Activated T-cell treated with anti-CD3 and anti-CD28 coated beads for 24 hours (primary cell): Measurements from ENCODE around the gene NR5A1.

Source experiments
- DNase-seq: peaks from one replicate; pipeline ENCODE4 v3.0.0-alpha.2; 2020; ENCODE audit warnings: low read depth

NR5A1 gene

DNA sequence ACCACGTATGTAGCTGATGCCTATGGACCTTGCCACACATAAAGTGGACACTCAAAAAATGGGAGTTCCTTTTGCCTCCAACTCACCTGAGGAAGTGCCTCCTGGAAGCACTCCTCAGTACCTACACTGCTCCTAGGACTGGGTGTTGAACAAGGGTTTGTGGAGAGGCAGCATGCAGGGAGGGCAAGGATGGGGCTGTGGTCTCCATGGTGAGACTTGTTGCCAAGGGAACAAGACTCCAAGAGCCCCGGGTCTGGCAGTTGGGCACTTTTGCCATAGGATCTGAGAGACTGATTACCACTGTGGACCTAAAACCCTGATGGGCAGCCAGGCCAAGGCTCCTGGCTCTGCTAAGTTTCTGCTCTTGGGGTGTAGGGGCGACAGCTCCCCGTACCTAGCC is 6.9 kb upstream of the NR5A1 start:
- DNase-seq: no peak

DNA sequence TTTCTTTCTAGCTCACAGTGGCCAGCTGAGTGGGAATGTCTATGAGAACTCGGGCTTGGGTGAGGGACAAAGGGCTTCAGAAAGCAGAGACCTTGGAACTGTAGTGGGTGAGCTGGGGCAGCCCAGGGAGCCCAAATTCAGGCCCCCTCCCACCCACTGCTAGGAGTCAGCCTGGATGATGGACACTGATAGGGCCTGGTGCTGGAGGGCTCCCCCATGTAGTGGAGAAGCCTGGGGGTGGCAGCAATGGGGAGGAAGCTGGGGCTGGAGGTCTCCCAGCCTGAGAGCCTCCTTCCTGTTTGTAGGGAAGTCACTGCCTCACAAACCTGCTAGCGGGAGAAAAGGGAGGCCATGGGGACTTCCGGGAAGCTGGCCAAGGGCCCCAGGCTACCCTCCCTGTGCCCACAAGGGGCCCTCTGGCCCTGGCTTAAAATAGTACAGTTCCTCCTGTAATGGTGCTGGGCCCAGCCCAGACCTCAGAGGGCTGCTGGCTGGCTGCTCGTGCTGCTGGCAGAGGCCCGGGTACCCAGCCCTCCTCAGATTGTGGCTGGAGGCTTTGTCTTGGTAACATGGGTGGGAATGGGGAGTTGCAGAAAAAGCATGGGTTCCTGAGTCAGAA is 6.3 kb upstream of the NR5A1 start:
- DNase-seq: no peak

DNA sequence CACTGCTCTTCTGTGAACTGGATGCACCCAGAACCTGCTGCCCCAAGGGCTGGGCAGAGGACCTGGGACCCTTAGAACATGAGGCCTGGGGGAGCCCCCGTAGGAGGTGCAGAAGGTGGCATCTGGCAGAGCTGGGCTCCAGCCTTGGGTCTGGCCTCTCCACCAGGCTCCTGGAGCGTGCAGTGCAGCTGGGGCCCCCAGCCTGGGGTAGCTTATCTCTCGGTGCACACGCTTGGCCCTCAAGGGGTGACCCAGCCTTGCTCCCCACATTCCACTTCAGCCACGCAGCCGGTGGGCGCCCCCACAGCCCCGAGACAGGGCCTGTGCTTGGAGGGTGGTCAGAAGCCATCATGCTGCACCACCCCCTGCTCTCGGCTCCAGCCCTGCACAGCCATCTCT is 5.6 kb upstream of the NR5A1 start:
- DNase-seq: no peak

GRCh38 chr9:124511891-124512805 is 4.9 kb upstream of the NR5A1 start:
- no peak for DNase-seq

DNA sequence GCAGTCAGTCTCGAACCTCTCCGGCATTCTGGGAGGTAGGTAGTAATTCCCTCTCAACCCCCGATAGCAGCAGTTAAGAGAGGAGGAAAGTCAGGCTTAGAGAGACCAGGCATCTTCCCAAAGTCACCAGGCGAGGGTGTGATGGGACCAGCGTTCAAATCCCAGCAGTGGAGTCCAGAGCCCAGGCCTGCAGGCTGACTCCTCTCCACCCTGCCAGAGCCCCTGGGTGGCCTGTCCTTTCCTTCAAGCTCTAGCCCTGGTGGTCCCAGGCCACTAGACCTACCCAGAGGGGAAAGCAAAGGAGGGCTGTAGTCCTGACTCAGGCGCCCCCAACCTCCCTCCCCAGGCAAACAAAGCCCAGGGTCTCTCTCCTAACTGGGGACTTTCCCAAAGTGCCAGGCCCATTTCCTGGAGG is 4.2 kb upstream of the NR5A1 start:
- DNase-seq: no peak

- DNase-seq: no peak
Observed at GRCh38 chr9:124510650-124511425, 3.6 kb upstream of the NR5A1 start.

DNA sequence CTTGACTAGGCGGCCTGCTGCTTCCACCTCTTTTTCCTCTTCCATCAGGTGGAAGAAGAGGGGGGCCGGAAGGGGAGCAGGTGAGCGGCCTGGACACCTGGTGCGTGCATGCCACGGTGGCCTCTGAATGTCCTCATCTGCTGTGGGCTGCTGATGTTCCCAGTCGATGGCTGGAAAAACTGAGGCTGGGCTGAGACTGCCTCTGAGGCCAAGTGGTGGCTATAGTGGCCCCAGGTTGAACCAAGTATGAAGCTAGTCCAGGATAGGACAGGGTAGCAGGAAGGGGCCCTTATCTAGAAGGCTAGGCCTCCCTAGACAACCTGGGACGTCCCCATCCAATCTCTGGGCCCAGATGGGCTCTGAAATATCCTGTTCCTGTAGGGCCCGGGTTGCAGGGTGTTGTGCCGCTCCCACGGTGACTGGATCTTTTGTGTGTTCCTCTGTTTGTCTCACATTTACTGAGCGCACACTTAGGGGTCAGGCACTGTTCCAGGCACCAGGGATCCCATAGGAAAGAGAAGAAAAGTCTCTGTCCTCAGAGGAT is 753 bp upstream of the NR5A1 start:
- DNase-seq: no peak

DNA sequence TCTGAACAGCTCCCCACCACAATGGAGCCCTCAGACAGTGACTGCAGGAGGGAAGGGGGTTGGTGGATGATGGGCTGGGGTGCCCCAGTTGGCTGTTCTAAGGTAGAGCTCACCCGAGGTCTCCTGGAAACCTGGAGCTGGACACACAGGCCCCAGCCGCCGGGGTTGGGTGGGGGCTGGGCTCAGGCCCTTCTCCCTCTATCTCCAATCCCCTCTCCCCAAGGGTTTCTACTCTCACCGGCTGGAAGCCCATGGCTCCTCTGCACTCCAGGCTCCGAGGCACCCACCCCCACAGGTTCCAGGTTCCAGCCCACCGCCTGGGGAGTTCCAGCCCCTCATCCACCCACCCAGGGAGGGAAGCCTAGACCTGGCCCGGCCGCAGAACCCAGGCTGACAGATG is 766 bp downstream of the NR5A1 start:
- no peak for DNase-seq

DNA sequence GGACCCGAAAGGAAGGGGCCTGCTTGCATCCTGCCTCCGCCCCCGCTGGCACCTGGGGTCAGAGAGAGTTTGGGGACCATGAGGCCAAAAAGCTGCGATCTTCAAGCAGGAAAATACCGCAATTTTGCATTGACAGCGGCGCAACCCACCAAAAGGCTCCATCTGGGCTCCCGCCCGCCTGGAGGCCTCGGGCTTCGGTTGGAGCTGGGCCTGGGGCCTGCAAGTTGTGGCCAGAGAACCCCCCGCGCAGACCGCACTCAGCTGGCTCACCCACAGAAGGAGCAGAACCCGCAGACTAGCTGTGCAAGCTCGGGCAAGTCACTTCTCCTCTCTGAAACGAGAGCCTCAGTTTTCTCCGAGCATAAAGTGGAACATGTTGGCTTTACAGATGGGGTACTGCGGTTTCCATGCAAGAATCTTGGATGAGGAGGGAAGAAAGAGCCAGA is 1.3 kb downstream of the NR5A1 start:
- DNase-seq: no peak

GRCh38 chr9:124505006-124505900 is 1.9 kb downstream of the NR5A1 start:
- no peak for DNase-seq

GRCh38 chr9:124504530-124505005 is 2.6 kb downstream of the NR5A1 start:
- DNase-seq: no peak

DNA sequence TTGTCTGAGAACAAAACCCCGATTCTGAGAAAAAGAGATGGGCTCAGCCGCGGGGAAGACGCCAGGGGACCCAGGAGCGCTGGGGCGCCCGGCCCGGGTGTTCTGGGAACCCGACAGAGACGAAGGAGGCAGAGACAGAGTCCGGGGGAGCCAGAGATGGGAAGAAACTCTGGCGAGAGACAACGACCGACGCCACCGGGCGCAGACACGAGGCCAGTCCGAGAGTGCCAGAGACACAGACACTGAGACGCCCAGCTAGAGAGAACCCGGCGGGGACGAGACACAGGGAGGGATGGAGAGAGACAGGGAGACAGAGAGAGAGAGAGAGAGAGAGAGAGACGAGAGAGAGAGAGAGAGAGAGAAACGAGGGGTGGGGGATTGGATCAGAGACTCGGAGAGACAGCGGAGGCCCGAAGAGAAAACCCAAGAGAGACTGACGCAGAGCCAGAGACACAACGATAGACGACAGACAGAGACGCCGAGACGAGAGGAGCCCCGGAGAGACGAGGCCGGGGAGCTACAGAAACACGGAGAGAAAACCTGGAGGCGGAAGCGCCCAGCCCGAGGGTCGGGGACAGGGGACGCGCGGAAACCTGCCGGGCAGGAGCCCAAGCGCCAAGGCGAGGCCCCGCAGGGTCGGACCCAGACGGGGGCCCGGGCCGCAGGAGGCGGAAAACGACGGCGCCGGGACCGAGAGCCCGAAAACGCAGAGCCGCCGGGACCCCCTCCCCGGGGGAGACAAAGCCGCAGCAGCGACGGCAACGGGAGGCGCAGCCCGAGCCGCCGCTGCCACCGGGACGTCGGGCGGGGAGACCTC is 3.3 kb downstream of the NR5A1 start:
- no peak for DNase-seq

GRCh38 chr9:124502711-124503702 is 4.2 kb downstream of the NR5A1 start:
- DNase-seq: no peak

DNA sequence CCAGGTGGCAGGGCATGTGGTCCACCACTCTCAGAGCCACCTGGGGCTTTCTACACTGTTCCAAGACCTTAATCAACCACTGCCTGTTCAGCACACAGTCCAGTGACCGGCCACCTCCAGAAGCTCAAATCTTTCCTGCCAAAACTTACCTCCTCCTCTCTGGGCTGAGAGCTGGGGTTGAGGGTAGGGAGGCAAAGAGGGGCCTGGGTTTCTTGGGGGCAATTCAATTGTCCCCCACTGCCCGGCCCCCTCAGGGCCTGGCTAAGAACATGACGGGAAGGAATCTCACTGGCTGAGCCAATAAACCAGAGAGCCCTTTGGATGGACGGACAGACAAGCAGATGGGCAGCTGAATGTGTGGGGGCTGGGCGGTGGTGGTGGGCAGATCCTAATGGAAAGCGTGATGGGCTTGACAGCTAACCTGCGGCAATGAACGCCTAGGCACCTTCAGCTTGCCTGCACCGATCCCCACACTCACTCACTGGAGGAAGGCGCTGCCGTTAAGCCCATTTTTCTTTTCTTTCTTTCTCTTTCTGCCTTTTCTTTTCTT is 5.4 kb downstream of the NR5A1 start:
- no peak for DNase-seq

GRCh38 chr9:124500796-124501611 is 6.2 kb downstream of the NR5A1 start:
- no peak for DNase-seq

- no peak for DNase-seq
Observed at GRCh38 chr9:124500028-124500795, 7.0 kb downstream of the NR5A1 start.

DNA sequence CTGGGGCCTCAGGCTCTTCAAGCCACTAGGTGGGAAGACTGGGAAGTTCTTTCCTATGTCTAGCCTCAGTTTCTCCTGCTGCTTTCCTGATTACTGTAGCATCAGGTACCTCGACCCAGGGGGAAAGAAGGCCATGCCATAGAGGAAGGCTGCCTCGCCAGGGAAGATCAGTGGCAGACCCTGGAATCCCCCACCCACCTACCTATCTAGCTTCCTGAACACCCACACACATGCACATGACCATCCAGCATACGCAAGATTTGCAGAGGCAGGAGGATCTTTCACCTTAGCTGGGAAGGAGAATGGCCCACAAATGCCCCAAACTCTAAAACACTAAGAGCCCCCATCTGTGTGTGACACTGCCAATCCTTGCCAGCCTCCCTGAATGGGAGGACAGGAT is 8.0 kb downstream of the NR5A1 start:
- DNase-seq: no peak
